Prostate gland (tissue), 2 donors: ENCODE results near the gene C1orf232.

ENCODE experiments used
- CTCF ChIP-seq, 4 experiments: fragments of 200-600 bp in 2 of 4; fragments of 450-650 bp in 2 of 4; sonication (generic) in 2 of 4; IDR thresholded peaks; 1 replicate in 3 of 4; 2 replicates in 1 of 4; pipeline ENCODE4 v1.5.1; 2016 to 2019; ENCODE audit warnings: antibody characterized with exemption in 4 of 4, mild to moderate bottlenecking in 2 of 4, moderate library complexity in 2 of 4
- POLR2AphosphoS5 ChIP-seq: sonication (generic); formaldehyde crosslinking; IDR thresholded peaks from one replicate; pipeline ENCODE4 v1.6.1; 2017; ENCODE audit warnings: antibody characterized with exemption

DNA sequence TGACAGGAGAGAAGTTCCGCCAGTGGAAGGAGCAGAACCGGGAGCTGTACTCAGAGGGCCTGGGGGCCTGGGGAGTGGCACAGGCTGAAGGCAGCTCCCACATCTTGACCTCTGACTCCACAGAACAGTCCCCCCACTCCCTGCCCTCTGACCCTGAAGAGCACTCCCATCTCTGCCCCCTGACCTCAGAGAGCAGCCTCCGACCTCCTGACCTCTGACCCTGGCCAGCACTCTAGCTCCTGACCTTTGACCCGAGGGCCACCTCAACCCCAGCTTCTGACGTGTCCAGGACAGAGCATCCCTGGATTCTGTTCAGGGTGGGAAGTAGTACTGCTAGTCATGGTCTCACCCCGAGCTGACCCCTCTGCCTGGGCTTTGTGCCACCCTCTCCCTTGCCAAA is 20.6 kb upstream of the C1orf232 start:
- TF ChIP-seq CTCF (IDR thresholded peaks at IDR 0.05) (no peak), POLR2AphosphoS5 (no peak)
